Tibial nerve (tissue), 3 donors: ENCODE results near the gene B3GAT3.

Experiments
- CTCF ChIP-seq, 5 experiments: fragments of 200-600 bp in 3 of 5; fragments of 450-650 bp in 2 of 5; sonication (generic) in 3 of 5; IDR thresholded peaks; one replicate each; pipeline ENCODE4 v1.5.1; 2016 to 2019; ENCODE audit warnings: antibody characterized with exemption in 5 of 5, mild to moderate bottlenecking in 3 of 5, moderate library complexity in 2 of 5
- POLR2A ChIP-seq, 2 donors: fragments of 450-650 bp; IDR thresholded peaks; one replicate each; pipeline ENCODE4 v1.6.1; 2017; ENCODE audit warnings: antibody characterized with exemption in 2 of 2, mild to moderate bottlenecking in 2 of 2, moderate library complexity in 2 of 2

GRCh38 chr11:62621027-62621566 lies 689 bp downstream of the B3GAT3 start:
- TF ChIP-seq CTCF (IDR thresholded peaks at IDR 0.05) = no peak
- no peak for TF ChIP-seq POLR2A (IDR thresholded peaks at IDR 0.05)
